IPS DF 4.7 (cell line): ENCODE data around the gene PLXNB2.

Experiments used
- DNase-seq: peaks from one replicate; pipeline ENCODE4 v3.0.0-alpha.2; 2013; ENCODE audit warnings: low spot score; ENCODE audit errors: extremely low read depth

PLXNB2 gene

DNA sequence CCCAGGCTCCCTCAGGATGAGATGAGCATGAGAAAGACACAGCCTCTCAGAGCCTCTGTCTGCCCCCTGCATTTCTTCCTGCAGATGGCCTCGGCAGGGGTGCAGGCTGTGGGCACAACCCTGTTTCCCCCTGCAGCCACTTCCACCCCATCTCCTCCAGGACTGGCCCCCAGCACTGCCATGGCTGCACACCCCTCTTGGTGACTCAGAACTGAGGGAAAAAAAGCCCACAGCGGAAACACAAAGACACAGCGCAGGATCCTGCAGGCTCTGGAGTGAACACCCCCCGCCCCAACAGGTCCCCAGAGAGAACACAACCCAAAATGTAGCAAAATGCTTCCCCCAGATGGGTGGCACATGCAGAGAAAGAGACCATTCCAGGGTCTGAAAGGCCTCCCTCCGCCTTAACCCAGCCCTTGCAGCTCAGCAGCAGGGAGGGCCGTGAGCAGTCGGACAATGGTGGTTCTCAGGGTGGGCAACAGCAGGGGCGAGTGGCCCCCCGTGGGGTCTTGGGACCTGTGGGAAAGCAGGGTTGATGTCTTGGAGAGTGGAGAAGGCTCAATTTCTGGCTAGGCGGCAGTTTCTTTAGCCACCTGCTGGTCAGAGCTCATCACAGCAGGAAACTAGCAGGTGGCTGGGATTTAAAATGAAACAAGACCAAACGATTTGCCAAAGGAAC lies 70.6 kb downstream of the PLXNB2 start:
- no peak for DNase-seq

DNA sequence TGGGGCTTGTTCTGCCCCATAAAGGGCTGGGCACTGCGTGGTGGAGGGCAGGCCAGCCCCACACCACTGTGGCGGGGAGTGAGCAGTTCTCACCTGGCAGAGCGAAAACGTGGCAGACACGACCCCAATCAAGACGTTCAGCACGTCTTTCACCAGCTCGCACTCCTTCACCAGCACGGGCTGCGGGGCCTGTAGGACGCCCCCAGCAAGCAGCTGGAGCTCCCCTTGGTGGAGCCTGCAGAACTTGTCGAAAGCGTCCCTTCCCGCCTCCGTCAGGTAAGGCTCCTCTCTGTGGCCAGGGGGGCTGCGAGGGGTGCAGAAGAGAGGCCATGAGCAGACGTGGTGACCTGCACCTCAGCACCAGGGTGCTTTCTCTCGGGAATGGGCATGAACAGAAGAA lies 74.2 kb downstream of the PLXNB2 start:
- DNase-seq = no peak

DNA sequence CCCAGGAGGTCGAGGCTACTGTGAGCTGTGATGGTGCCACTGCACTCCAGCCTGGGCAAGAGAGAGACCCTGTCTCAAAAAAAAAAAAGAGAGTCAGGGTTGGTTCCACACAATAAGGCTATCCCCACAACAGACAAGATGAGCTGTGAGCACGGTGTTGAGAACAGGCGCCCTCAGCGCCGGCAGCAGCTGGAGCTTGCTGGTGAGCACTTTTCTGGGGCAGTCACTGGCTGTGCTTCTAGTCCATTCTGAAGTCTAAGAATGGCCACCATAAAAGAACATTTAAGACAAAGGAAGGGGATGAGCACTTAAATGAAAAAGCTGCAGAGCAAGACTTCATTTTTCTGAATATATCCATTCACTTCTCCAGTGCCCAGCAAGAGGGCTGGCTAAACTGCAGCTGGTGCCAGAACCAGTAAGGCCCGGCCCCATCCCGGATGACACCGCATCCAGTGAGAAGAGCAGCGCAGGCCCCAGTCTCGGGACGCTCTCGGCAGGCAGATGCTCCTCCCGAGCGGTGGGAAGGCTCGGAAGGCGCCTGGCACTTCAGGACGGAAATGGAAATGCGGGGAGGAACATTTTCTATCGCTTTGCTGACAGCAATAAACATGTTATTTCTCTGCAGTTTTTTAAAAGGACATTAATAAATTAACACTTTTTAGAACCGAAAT lies 74.8 kb downstream of the PLXNB2 start:
- DNase-seq = no peak

DNA sequence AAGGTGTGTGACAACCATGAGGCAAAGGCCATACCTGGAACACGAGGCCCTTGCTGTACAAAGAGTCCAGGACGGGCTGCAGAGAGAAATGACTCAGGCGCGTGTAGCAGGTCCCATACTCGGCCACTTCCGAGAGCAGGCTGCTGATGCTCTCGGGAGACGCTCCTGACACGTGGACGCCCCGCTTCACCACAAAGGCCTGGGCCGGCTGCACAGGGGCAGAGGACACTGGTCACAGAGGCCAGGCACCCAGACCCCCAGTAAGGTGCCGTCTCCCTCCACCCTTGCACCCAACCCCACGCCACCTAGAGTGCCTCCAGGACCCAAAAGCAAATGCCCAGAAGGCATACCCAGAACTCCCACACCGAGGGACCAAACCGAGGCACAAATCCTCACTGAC lies 78.1 kb downstream of the PLXNB2 start:
- DNase-seq = no peak

DNA sequence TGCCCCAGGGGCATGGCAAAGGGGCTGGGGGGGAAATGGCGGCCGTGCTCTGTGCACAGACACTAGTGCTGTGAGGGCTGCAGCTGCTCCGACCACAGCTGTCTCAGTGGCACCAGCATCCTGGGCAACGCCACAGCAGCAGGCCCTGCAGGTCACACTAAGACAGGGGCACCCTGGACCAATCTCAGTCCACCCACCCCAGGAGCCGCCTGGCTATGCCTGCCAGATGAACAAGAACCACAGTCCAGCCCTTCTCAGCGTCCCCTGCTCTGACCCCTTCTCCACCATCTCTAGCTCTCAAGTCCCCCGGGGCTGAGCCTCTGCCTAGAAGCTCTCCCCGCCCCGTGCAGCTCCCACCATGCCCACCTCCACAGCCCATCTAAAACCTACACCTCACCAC lies 79.1 kb downstream of the PLXNB2 start:
- no peak for DNase-seq

DNA sequence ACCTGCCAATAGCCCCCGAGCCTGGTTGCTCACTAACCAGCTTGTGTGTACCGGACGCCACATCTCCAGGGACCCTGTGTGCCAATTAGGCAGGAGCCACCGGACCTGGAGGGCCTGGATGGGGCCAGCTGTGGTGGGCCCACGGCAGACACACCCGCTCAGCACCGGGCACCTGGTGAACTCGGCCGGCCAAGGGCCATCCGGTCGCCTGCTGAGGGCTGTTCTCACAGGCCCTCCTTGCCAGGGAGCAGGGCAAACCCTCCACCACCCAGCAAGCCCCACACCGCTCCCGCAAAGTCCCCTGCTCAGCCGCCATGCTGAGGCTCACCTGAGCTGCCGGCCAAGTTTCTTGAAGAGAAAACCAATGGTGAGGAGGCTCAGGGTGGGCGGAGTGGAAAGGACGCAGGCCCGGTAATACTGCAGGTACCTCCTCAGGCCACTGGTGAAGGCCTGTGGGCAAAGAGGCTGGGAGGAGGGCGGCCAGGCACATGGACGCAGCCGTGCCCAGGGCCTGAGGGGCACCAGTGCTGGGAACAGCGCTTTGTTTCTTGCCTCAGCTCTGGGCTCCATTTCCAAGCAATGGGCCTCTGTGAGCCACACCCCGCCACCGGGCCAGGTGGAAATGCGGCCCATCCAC lies 79.7 kb downstream of the PLXNB2 start:
- no peak for DNase-seq

DNA sequence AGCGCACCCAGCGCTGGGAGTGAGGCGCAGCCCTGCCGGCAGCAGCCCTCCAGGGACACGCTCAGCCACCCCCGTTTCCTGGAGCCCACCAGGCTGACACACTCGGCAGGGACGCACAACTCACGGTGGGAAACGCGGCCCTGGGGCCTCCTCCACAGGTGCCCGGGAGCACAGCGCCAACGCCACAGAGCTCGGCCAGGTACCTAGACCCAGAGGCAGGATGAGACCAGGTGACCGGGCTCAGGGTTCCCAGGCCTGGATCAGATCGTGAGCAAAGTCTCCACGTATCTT lies 80.6 kb downstream of the PLXNB2 start:
- no peak for DNase-seq

DNA sequence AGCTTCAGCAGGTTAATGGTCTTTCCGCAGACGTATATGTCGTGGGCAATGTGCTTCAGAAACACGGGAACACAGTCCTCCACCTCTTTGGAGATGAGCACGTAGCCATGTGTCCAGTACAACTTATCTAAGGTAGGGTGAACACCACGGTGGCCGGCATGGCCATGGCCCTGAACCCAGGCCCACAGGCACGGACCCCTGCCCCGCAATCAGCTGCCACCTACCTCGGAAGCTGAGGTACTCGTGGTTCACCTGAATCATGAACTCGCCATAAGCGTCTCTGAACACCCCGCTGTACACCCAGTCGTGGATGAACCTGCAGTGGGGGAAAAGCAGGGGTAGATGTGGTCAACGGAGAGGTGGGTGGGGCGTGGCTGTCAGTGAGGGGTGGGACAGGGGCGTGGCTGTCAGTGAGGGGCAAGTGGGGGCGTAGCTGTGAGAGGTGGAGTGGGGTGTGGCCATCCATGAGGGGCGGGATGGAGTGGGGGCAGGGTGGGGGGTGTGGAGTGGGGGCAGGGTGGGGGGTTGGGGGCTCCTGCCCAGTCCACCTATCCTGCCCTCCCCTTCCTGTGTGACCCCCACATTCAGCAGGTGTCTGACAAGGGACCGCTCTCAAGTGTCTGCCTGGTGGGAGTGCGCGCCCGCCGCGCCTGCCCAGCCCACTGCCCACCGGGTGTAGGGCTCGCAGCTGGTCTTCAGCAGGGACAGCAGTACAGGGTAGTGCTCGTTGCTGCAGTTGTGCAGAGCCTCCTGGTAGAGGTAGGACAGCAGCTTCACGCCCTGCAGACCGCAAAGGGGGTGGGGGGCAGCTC lies 81.2 kb downstream of the PLXNB2 start:
- no peak for DNase-seq

DNA sequence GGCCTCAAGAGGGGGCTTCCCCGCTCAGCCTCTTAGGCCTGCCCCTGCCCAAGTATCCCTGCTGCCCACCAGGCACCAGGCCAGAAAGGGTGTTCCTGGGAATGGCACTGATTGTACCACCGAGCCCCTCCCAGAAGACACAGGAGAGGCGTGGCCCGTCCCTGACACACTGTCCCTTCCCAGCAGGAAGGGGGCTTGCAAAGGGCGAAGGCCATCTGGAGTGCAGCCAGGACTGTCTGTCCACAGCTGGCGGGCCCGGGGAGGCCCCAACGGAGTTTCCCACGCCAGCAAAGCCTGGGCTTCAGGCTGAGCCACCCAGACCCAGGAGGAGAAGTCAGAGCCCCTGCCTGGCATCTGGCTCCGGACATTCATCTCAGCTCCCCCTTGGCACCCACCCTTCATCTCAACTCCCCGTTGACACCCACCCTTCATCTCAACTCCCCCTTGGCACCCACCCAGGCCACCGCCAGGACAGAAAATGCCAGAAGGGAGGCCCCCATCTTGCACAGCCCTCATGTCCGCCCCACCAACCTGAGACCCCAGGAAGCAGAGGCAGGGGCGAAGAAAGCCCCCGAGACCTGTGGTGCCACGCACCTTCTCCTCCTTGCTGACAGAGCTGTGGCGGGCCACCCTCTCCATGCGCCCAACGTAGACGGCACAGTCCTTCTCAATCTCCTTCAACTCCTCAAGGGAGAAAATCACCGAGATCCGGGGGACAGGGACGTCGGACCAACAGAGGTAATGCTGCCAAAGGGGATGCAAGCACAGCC lies 82.1 kb downstream of the PLXNB2 start:
- DNase-seq = no peak
